ENCODE data around the gene FOXN1. TPM values are rescaled to one million over a fixed set of nuclear protein-coding genes. Genes with fewer than 3 reads are reported as not detected.
"Not testable (repeated sequence)": the region's sequence is repeated elsewhere in the genome, so short reads cannot be mapped to it uniquely, and the experiment has no call there.

FOXN1 gene
- total RNA-seq, 1 experiment from 2014 or later, result not detected

DNA sequence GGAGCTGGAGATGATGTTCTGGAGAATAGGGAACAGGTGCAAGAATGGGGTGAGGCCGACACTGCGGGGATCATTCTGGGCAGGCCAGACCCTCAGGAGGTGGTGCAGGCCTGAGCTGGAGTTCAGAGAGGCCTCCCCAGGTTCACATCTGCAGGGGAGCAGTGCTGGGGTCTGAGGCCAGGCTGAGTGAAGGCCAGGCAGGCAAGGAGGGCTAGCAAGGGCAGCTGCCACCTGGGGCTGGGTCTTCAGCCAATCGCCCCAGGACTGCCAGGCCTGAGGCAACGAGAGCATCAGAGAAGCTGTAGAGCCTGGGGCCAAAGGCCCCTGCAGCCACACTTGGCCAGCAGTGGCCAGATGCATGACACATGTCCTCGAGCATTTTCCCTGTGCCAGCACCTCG, 14.5 kb downstream of the FOXN1 start (continued):
- TF ChIP-seq ZSCAN18 (CRISPR knock-in tag; IDR thresholded peaks at IDR 0.05) (no peak), JAZF1 (CRISPR knock-in tag; IDR thresholded peaks at IDR 0.05) (no peak), GRHL2 (CRISPR knock-in tag; IDR thresholded peaks at IDR 0.05; ENCODE audit: insufficient replicate concordance, severe bottlenecking) (no peak), PRRX2 (CRISPR knock-in tag; IDR thresholded peaks at IDR 0.05) (no peak), RORB (CRISPR knock-in tag; IDR thresholded peaks at IDR 0.05) (no peak), IRF2 (CRISPR knock-in tag; IDR thresholded peaks at IDR 0.05; ENCODE audit: borderline replicate concordance, low read depth) (no peak)

DNA sequence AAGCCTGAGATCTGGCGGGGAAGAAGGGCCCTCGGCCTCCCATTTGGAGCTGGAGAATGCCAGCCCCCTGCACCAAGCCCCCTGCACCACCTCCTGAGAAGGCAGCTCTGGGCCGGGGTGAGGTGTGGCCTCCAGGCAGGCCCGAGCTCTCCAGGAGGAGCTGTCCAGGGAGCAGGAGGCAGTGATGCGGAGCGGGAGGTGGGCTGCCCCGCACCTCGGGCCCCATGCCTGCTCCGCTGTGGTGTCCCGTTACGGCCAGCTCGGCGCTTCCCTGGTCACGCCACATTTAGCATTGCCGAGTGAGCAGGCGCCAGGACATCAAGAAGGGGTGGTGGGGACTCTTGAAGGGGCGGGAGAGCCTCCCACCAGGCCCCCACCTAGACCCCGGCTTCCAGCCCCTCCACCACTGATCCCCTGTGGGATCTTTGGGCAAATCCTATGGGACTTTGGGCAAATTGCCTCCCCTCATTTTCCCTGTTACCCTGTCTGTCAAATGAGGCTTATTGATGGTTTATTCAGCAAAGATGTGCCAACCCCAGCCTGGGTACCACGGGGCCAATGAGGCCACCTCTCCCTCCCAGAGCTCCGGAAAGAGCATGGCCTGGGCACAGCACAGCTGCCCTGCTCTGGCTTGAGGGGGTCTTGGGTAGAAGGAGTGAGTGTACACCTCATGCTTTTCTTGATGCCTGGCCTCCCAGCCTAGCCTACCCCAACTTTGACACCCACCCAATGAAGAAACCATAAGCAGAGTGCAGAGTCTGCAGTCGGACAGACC, 15.3 kb downstream of the FOXN1 start:
- TF ChIP-seq PRDM15 (CRISPR knock-in tag; IDR thresholded peaks at IDR 0.05) (no peak), SMAD4 (CRISPR knock-in tag; IDR thresholded peaks at IDR 0.05) (no peak), CBFB (CRISPR knock-in tag; IDR thresholded peaks at IDR 0.05; ENCODE audit: low read depth) (no peak), NR2C2 (CRISPR knock-in tag; IDR thresholded peaks at IDR 0.05) (no peak), RELA (CRISPR knock-in tag; IDR thresholded peaks at IDR 0.05; ENCODE audit: borderline replicate concordance) (no peak), JAZF1 (CRISPR knock-in tag; IDR thresholded peaks at IDR 0.05) (no peak), GRHL2 (CRISPR knock-in tag; IDR thresholded peaks at IDR 0.05; ENCODE audit: insufficient replicate concordance, severe bottlenecking) (no peak), ZNF416 (CRISPR knock-in tag; IDR thresholded peaks at IDR 0.05) (no peak), ZNF138 (CRISPR knock-in tag; conservative IDR thresholded peaks at IDR 0.05) (no peak), ZNF232 (CRISPR knock-in tag; IDR thresholded peaks at IDR 0.05) (no peak), ATF1 (CRISPR knock-in tag; IDR thresholded peaks at IDR 0.05) (no peak), SMAD3 (CRISPR knock-in tag; IDR thresholded peaks at IDR 0.05; ENCODE audit: borderline replicate concordance) (no peak), CREM (CRISPR knock-in tag; IDR thresholded peaks at IDR 0.05) (no peak)
- TF ChIP-seq, protein P1, sequence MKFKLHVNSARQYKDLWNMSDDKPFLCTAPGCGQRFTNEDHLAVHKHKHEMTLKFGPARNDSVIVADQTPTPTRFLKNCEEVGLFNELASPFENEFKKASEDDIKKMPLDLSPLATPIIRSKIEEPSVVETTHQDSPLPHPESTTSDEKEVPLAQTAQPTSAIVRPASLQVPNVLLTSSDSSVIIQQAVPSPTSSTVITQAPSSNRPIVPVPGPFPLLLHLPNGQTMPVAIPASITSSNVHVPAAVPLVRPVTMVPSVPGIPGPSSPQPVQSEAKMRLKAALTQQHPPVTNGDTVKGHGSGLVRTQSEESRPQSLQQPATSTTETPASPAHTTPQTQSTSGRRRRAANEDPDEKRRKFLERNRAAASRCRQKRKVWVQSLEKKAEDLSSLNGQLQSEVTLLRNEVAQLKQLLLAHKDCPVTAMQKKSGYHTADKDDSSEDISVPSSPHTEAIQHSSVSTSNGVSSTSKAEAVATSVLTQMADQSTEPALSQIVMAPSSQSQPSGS (CRISPR knock-in tag; IDR thresholded peaks at IDR 0.05; ENCODE audit: borderline replicate concordance, low read depth), result no peak
- TF ChIP-seq, protein P2, sequence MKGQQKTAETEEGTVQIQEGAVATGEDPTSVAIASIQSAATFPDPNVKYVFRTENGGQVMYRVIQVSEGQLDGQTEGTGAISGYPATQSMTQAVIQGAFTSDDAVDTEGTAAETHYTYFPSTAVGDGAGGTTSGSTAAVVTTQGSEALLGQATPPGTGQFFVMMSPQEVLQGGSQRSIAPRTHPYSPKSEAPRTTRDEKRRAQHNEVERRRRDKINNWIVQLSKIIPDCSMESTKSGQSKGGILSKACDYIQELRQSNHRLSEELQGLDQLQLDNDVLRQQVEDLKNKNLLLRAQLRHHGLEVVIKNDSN (CRISPR knock-in tag; IDR thresholded peaks at IDR 0.05), result no peak
- POLR2A ChIA-PET, result no interaction called here
- peak; percentile 43 for DNase-seq (ENCODE audit: low spot score)
- CTCF ChIA-PET, result interaction anchor here (0.6 to 1.9 kb wide), 8 partner anchors 14 to 764 kb away, joined by 3 to 9 read pairs (median 4); no protein-coding TSS in a partner anchor
- Mint-ChIP-seq H3K36me3 (no peaks in the 10 kb centered on the region), H3K4me3 (no peak overlapping the region), H3K27me3 (ENCODE audit: low read depth) (peaks cover 3% of the 10 kb centered on the region), H3K4me1 (peaks cover 3% of the 10 kb centered on the region), H3K27ac (no peak overlapping the region), H3K9me3 (peaks cover 4% of the 10 kb centered on the region; the same call in 1 of the 2 replicates)
- ATAC-seq, result peak; percentile 78

- CTCF ChIA-PET, result interaction anchor here (0.6 to 1.9 kb wide), 2 partner anchors 27 to 125 kb away, joined by 6 to 9 read pairs; no protein-coding TSS in a partner anchor
- H3K4me1 Mint-ChIP-seq; H3K27ac Mint-ChIP-seq; H3K4me3 Mint-ChIP-seq; POLR2A ChIA-PET; H3K9me3 Mint-ChIP-seq; ATAC-seq; H3K27me3 Mint-ChIP-seq (ENCODE audit: low read depth); H3K36me3 Mint-ChIP-seq; DNase-seq (ENCODE audit: low spot score): not testable (repeated sequence)
Observed at GRCh38 chr17:28522281-28522680, 16.1 kb downstream of the FOXN1 start.

All from WTC11 (cell line).